Keratinocyte (primary cell): ENCODE data around the gene DOK5.

Source experiments
- EZH2 ChIP-seq: IDR thresholded peaks from one replicate; pipeline ENCODE4 v1.6.1; 2012; ENCODE audit warnings: inconsistent platforms, mild to moderate bottlenecking, low read length, moderate library complexity
- TF ChIP-seq, protein P1 (sequence below), 3 experiments: IDR thresholded peaks in 1 of 3; conservative IDR thresholded peaks in 1 of 3; optimal IDR thresholded peaks in 1 of 3; 2 replicates in 2 of 3; 3 replicates in 1 of 3; pipeline versions ENCODE3 to v1.5.1; 2011; ENCODE audit warnings: low read length in 3 of 3, mild to moderate bottlenecking in 3 of 3, moderate library complexity in 2 of 3, control low read depth in 1 of 3, inconsistent platforms in 1 of 3; ENCODE audit not compliant: insufficient read depth in 2 of 3; ENCODE audit errors: extremely low read depth in 1 of 3

DNA sequence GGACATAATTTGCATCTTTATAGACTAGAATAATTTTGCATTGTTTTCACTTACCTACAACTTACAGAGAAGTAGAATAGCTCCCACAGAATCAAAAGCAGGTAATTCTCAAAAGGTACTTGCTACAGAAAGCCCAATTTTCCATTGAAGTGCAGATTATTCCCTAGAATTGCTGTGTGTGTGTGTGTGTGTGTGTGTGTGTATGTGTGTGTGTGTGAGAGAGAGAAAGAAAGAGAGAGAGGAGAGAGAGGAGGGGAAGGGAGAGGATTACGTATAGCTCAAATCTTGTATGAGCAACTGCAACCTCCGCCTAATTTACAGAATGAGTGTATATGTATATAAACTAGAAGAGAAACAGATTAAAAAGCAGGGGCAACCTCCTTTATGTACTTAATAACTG is 68.0 kb downstream of the DOK5 start:
- TF ChIP-seq, protein P1, sequence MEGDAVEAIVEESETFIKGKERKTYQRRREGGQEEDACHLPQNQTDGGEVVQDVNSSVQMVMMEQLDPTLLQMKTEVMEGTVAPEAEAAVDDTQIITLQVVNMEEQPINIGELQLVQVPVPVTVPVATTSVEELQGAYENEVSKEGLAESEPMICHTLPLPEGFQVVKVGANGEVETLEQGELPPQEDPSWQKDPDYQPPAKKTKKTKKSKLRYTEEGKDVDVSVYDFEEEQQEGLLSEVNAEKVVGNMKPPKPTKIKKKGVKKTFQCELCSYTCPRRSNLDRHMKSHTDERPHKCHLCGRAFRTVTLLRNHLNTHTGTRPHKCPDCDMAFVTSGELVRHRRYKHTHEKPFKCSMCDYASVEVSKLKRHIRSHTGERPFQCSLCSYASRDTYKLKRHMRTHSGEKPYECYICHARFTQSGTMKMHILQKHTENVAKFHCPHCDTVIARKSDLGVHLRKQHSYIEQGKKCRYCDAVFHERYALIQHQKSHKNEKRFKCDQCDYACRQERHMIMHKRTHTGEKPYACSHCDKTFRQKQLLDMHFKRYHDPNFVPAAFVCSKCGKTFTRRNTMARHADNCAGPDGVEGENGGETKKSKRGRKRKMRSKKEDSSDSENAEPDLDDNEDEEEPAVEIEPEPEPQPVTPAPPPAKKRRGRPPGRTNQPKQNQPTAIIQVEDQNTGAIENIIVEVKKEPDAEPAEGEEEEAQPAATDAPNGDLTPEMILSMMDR (optimal IDR thresholded peaks at IDR 0.05 in 1 of 3, IDR thresholded peaks at IDR 0.05 in 1 of 3, conservative IDR thresholded peaks at IDR 0.05 in 1 of 3; ENCODE audit: extremely low read depth in 1 of 3, insufficient read depth in 2 of 3, low read length in 3 of 3): no peak
- TF ChIP-seq EZH2: no peak
